HG03045 (cell line): ENCODE data around the gene KSR1.
A peak's percentile ranks its signal among the peaks of the same experiment; 100 is the strongest.
"Not testable (repeated sequence)": the region's sequence is repeated elsewhere in the genome, so short reads cannot be mapped to it uniquely, and the experiment has no call there.

Experiments
- ATAC-seq: cut with Tn5 transposase; IDR thresholded peaks from one replicate; pipeline ENCODE4 v1.9.1; 2021; ENCODE audit warnings: mild to moderate bottlenecking, moderate library complexity; ENCODE audit not compliant: unreplicated experiment

The KSR1 gene

GRCh38 chr17:27651411-27652345 is 195.4 kb downstream of the KSR1 start:
- no peak for ATAC-seq

- ATAC-seq: not testable (repeated sequence)
These were observed 197.3 kb downstream of the KSR1 start for GRCh38 chr17:27653449-27653971.

GRCh38 chr17:27654136-27654535 is 197.9 kb downstream of the KSR1 start:
- no peak for ATAC-seq

GRCh38 chr17:27654654-27655524 is 198.6 kb downstream of the KSR1 start:
- ATAC-seq: peak; percentile 48

- not testable (repeated sequence) for ATAC-seq
These were observed 199.4 kb downstream of the KSR1 start for GRCh38 chr17:27655525-27656111.

DNA sequence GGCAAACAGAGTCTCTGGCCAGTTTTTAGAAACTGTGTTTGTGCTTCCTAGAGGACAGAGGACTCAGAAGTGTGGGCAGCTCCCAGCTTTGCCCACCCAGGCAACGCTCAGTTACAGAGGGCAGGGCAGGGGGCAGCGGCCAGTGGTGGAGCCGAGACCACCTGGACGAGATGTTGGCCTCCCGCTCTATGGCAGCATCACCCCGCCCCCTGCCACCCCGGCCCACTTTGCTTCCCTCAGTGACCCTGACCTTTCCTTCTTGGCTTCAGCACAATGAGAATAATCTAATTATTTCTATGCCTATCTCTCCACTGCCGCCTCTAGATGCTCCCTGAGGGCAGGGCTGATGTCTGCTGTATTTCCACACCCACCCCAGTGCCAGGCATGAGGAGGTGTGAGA is 200.4 kb downstream of the KSR1 start:
- ATAC-seq: not testable (repeated sequence)

GRCh38 chr17:27657620-27658019 is 201.4 kb downstream of the KSR1 start:
- no peak for ATAC-seq

- ATAC-seq: no peak
These were observed 203.4 kb downstream of the KSR1 start for GRCh38 chr17:27659683-27660082.

DNA sequence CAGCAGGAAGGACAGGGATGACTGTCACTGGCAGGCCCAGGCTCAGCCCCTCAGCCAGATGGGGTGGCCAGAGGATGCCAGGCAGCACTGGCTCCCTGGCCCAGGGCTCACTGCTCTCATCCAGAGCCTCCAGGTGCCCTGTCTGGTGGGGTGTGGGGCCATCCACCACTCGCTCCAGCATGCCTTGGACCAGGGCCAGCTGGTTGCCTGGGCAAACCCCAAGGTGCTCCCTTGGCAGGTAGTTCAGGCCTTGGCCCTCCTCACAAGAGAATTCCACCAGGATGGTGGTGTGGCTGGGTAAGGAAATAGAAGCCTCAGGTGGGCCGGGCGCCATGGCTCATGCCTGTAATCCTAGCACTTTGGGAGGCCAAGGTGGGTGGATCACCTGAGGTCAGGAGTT is 204.2 kb downstream of the KSR1 start:
- ATAC-seq: no peak

DNA sequence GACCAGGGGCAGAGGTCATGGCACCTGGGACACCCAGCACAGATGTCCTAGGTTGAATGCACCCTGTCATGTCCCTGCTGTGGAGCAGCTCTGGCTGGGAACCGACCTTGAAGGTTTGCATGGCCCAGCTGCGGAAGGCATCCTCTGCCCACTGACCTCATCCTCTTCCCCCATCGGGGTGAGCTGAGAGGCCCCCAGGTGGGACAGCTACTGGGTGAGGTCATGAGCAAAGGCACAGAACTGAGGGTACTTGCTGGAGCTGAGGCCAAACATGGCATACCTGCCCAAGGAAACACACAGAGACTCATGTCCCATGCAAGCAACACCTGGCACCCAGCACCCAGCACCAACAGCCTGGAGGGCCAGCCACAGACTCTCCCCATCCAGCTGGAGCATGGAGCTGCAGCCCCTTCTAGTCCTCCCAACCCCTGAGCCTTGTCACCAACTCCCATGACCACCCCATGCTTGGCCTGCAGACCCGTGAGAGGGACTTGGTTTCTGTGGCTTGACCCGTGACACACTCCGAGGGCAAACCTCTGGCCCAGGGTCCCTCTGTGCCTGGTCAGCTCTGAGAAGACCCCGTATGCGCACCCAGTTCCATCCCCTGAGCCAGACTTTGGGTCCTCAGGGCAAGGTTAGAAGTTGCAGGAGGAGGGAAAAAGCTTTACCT is 207.8 kb downstream of the KSR1 start:
- no peak for ATAC-seq

GRCh38 chr17:27664606-27664965 is 208.3 kb downstream of the KSR1 start:
- ATAC-seq: no peak

DNA sequence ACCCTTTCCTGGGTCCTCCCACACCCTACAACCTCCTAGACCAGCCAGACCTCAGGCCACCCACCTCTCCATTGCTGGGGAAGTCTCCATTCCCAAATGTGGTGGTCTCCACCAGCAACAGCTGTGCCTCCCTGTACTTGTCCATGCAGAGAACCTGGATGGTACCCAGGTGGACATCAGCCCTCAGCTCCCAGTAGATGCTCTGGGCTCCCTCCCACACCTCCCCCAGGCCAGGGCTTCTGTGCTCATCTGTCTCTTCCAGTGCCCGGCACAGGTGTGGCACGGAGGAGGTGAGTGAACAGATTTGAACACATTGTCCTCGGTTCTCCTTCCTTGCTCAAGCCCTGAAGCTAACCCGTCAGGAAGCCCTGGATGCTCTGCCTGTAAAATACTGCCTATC is 209.3 kb downstream of the KSR1 start:
- ATAC-seq: no peak

DNA sequence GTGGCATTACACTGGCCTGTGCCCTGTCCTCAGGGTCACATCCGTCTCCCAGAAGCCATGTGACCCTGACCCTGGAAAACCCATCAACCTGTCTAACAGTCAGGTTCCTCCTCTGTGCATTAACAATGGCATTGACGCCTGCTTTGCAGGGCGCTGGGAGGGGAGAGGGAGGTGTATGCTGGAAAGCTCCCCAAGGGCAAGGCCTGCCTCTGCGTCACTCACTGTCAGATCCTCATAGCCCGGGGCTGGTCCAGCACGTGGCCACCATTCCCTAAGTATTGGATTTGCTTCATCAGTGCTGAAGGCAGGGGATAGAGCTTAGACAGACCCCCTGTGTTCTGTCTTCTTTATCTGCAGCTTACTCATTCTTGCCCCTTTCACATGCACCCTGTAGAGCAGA is 210.0 kb downstream of the KSR1 start:
- not testable (repeated sequence) for ATAC-seq

GRCh38 chr17:27666831-27667560 is 210.7 kb downstream of the KSR1 start:
- no peak for ATAC-seq

- no peak for ATAC-seq
These were observed 211.6 kb downstream of the KSR1 start for GRCh38 chr17:27667656-27668487.

DNA sequence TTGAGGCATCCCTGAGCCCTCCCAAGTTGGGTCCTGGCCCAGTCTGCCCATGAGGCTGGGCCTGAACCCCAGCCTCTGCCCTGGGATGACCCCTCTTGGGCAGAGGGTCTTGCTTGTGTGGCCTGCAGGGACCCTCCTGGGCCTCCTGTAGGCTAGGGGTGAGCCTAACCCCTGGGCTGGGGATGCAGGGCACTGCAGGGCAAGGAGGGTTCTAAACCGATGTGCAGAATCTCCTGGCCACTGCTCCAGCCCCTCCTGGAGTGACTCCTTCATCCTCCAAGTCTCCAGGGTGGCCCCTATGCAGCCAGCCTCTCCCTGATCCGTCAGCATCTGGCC is 212.2 kb downstream of the KSR1 start:
- no peak for ATAC-seq

DNA sequence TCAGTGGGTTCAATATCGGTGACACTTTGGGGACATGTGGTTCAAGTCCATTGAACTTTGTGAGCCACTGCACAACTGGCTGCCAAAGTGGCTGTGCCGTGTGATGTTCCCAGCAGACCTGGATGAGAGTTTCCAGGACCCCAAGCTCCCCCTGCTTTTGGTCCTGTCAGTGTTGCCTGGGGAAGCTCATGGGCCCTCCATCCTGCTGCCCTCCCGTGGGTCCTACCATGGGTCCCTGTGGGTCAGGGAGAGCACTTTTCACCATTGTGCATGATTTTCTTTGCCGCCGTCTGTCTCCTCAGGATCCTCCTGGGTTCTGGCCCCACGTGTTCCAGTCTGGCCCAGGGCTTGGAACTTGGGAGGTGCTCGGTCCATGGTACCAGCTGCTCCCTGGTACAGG is 212.9 kb downstream of the KSR1 start:
- no peak for ATAC-seq

GRCh38 chr17:27669850-27670249 is 213.6 kb downstream of the KSR1 start:
- no peak for ATAC-seq
